Endodermal cell (in vitro differentiated cells): Measurements from ENCODE around the gene CFAP251. TPM values are rescaled to one million over a fixed set of nuclear protein-coding genes. Genes with fewer than 3 reads are reported as not detected.
"Not testable (repeated sequence)": the region's sequence is repeated elsewhere in the genome, so short reads cannot be mapped to it uniquely, and the experiment has no call there.

Source experiments
- DNase-seq: peaks from one replicate; pipeline ENCODE4 v3.0.0-alpha.2; 2017
- H3K27ac ChIP-seq: 2 replicates; pipeline ENCODE4 v1.5.1; 2013; ENCODE audit warnings: mild to moderate bottlenecking, low read depth, low read length, moderate library complexity
- H3K27me3 ChIP-seq: 2 replicates; pipeline ENCODE4 v1.6.1; 2013; ENCODE audit warnings: mild to moderate bottlenecking, low read length, moderate library complexity; ENCODE audit not compliant: insufficient read depth, control insufficient read depth, poor library complexity, severe bottlenecking
- H3K36me3 ChIP-seq: 2 replicates; pipeline ENCODE4 v1.7.0; 2013; ENCODE audit warnings: mild to moderate bottlenecking, low read length, moderate library complexity; ENCODE audit not compliant: control insufficient read depth, insufficient read depth
- H3K4me1 ChIP-seq: one replicate; pipeline ENCODE4 v1.7.0; 2013; ENCODE audit warnings: low read length; ENCODE audit not compliant: control insufficient read depth, insufficient read depth
- H3K4me3 ChIP-seq: 2 replicates; pipeline ENCODE4 v1.5.1; 2013; ENCODE audit warnings: mild to moderate bottlenecking, low read length, moderate library complexity
- H3K9ac ChIP-seq: 2 replicates; pipeline ENCODE4 v1.6.1; 2013; ENCODE audit warnings: mild to moderate bottlenecking, low read length, moderate library complexity; ENCODE audit not compliant: poor library complexity, severe bottlenecking; ENCODE audit errors: extremely low read depth
- H3K9me3 ChIP-seq: 2 replicates; pipeline ENCODE4 v1.6.1; 2013; ENCODE audit warnings: mild to moderate bottlenecking, low read length, moderate library complexity; ENCODE audit not compliant: control insufficient read depth
- H3K27ac Mint-ChIP-seq: 2 replicates; pipeline ENCODE4 v1.8.0; 2020; ENCODE audit warnings: mixed read lengths
- H3K27me3 Mint-ChIP-seq: 2 replicates; pipeline ENCODE4 v1.8.0; 2021; ENCODE audit warnings: mild to moderate bottlenecking, mixed read lengths; ENCODE audit not compliant: insufficient read depth
- H3K36me3 Mint-ChIP-seq: 2 replicates; pipeline ENCODE4 v1.8.0; 2020; ENCODE audit warnings: low read depth, mixed read lengths
- H3K4me1 Mint-ChIP-seq: 2 replicates; pipeline ENCODE4 v1.8.0; 2020; ENCODE audit warnings: mixed read lengths
- H3K4me3 Mint-ChIP-seq: 2 replicates; pipeline ENCODE4 v1.8.0; 2020; ENCODE audit warnings: mild to moderate bottlenecking, moderate library complexity, mixed read lengths
- H3K9me3 Mint-ChIP-seq: 2 replicates; pipeline ENCODE4 v1.8.0; 2020; ENCODE audit warnings: mild to moderate bottlenecking, mixed read lengths
- WGBS, 2 experiments: methylation state at CpG; one replicate each; pipeline versions ENCODE4 v1.1.5 to v1.1.7; 2013; ENCODE audit warnings: missing lambda C conversion rate in 2 of 2, mixed read lengths in 1 of 2; ENCODE audit not compliant: insufficient coverage in 1 of 2, insufficient read length in 1 of 2; 5-methylcytosine and 5-hydroxymethylcytosine counted together
- total RNA-seq, 2 donors: library from RNA; stranded (reverse); fragmentation: NEBNext Ultra II Directional in 1 of 2; extraction: Animal tissue kit (Norgen Biotek cat#: 25700) in 1 of 2; gene quantifications; 2 replicates in 1 of 2; 3 replicates in 1 of 2; pipeline ENCODE4 v1.2.1, GENCODE V29; 2021
- TF ChIP-seq, protein P1 (sequence below): fragments of 200-600 bp; sonication (generic); conservative IDR thresholded peaks from 2 replicates; pipeline ENCODE4 v1.5.0; 2021; ENCODE audit warnings: antibody characterized with exemption, mild to moderate bottlenecking

Gene CFAP251
- total RNA-seq, 2 donors from 2014 or later: 3.4 to 11.2 TPM

DNA sequence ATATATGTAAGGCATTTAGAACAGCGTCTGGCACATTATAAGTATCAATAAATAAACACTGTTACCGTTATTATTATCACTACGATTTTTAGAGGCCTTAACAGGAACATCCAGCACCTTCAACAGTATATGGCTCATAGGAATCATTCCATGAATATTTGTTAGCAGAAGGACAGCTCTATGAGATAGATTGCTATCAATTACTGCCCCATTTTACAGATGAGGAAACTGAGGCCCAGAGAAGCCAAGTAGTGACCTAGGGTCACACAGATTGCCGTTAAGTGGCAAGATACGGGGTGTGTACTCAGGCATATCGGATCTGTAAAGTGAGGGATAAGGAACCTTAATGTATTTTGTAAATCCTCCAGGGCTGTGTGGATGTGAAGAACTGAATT lies 30.3 kb upstream of the CFAP251 start:
- H3K27me3 ChIP-seq: no peaks in the 10 kb centered on the region
- Mint-ChIP-seq H3K4me3 (peak overlapping the region; percentile 88), H3K27ac (peak overlapping the region; percentile 98), H3K27me3 (peaks cover 14% of the 10 kb centered on the region), H3K36me3 (peaks cover 17% of the 10 kb centered on the region), H3K9me3 (peaks cover 2% of the 10 kb centered on the region), H3K4me1 (peaks cover 14% of the 10 kb centered on the region)
- no peaks in the 10 kb centered on the region for H3K9me3 ChIP-seq
- H3K9ac ChIP-seq: peak overlapping the region; percentile 91
- peaks cover under 1% of the 10 kb centered on the region for H3K4me1 ChIP-seq
- no peak overlapping the region for H3K27ac ChIP-seq
- H3K4me3 ChIP-seq: peak overlapping the region; percentile 89
- no peak for DNase-seq
- 67 to 75% methylated on average over 4 to 6 of the region's 6 CpGs for WGBS, 2 experiments
- TF ChIP-seq, protein P1, sequence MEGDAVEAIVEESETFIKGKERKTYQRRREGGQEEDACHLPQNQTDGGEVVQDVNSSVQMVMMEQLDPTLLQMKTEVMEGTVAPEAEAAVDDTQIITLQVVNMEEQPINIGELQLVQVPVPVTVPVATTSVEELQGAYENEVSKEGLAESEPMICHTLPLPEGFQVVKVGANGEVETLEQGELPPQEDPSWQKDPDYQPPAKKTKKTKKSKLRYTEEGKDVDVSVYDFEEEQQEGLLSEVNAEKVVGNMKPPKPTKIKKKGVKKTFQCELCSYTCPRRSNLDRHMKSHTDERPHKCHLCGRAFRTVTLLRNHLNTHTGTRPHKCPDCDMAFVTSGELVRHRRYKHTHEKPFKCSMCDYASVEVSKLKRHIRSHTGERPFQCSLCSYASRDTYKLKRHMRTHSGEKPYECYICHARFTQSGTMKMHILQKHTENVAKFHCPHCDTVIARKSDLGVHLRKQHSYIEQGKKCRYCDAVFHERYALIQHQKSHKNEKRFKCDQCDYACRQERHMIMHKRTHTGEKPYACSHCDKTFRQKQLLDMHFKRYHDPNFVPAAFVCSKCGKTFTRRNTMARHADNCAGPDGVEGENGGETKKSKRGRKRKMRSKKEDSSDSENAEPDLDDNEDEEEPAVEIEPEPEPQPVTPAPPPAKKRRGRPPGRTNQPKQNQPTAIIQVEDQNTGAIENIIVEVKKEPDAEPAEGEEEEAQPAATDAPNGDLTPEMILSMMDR: peak; percentile 61
- H3K36me3 ChIP-seq: peaks cover 12% of the 10 kb centered on the region

DNA sequence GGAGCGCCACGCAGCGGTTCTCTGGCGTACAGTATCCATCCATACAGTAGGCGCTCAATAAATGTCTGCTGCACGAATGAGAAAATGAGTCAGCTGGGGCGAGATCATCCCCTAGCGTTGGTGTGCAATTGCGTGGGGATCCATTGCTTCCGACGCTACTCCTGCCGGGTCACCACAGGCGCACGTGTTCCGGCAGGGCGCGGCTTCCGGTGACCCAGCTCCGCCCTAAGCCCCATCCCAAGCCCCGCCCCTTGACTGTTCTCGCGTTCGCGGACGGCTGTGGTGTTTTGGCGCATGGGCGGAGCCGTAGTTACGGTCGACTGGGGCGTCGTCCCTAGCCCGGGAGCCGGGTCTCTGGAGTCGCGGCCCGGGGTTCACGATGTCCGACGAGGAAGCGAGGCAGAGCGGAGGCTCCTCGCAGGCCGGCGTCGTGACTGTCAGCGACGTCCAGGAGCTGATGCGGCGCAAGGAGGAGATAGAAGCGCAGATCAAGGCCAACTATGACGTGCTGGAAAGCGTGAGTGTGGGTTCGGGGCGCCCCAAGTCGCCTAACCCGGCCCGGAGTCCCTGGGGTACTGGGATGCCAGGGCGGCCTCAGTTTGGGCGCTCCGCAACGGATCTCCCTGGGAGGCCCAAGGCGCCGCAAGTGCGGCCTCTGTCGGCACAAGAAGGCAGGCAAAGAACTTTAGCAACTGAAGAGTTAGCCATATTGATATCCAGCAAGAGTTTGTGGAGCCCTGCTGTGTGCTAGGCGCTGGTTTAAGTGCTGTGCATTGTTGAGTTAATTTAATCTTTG lies 29.7 kb upstream of the CFAP251 start, which contains the start of gene PSMD9:
Gene PSMD9 (plus strand): TSS at position 313 of the 796 bp plus-strand sequence. CDS start 67 bp downstream, at position 380.
- H3K36me3 ChIP-seq: peaks cover 12% of the 10 kb centered on the region
- WGBS, 2 experiments: 1% methylated on average over 42 to 67 of the region's 67 CpGs
- peaks cover 17% of the 10 kb centered on the region for H3K4me1 Mint-ChIP-seq
- peaks cover 2% of the 10 kb centered on the region for H3K9me3 Mint-ChIP-seq
- peak within 1 kb of the TSS; percentile 89 for H3K4me3 ChIP-seq
- peaks cover 6% of the 10 kb centered on the region for H3K4me1 ChIP-seq
- peaks cover 14% of the 10 kb centered on the region for H3K27me3 Mint-ChIP-seq
- no peaks in the 10 kb centered on the region for H3K9me3 ChIP-seq
- H3K4me3 Mint-ChIP-seq: peak within 1 kb of the TSS; percentile 88
- DNase-seq: peak; percentile 100
- peak within 1 kb of the TSS; percentile 98 for H3K27ac Mint-ChIP-seq
- TF ChIP-seq, protein P1: peak; percentile 89
- H3K9ac ChIP-seq: peak within 1 kb of the TSS; percentile 91
- H3K27ac ChIP-seq: peak within 1 kb of the TSS; percentile 93
- H3K36me3 Mint-ChIP-seq: peaks cover 17% of the 10 kb centered on the region
- no peaks in the 10 kb centered on the region for H3K27me3 ChIP-seq

- no peaks in the 10 kb centered on the region for H3K27me3 ChIP-seq
- TF ChIP-seq, protein P1: no peak
- peak overlapping the region; percentile 89 for H3K4me3 ChIP-seq
- DNase-seq: no peak
- peak overlapping the region; percentile 98 for H3K27ac Mint-ChIP-seq
- H3K27me3 Mint-ChIP-seq: peaks cover 14% of the 10 kb centered on the region
- no peaks in the 10 kb centered on the region for H3K9me3 ChIP-seq
- WGBS, 2 experiments: 11 to 12% methylated on average over 7 of the region's 7 CpGs
- peaks cover 23% of the 10 kb centered on the region for H3K4me1 Mint-ChIP-seq
- H3K36me3 Mint-ChIP-seq: peaks cover 17% of the 10 kb centered on the region
- H3K36me3 ChIP-seq: peaks cover 12% of the 10 kb centered on the region
- H3K9me3 Mint-ChIP-seq: peaks cover 2% of the 10 kb centered on the region
- H3K4me3 Mint-ChIP-seq: peak overlapping the region; percentile 88
- peaks cover 11% of the 10 kb centered on the region for H3K4me1 ChIP-seq
- H3K27ac ChIP-seq: peak overlapping the region; percentile 93
- H3K9ac ChIP-seq: peak overlapping the region; percentile 91
Observed at GRCh38 chr12:121889274-121889624, 29.1 kb upstream of the CFAP251 start.

GRCh38 chr12:121889661-121890060 lies 28.7 kb upstream of the CFAP251 start:
- not testable (repeated sequence) for H3K27me3 ChIP-seq, DNase-seq, H3K9me3 Mint-ChIP-seq, H3K27ac ChIP-seq, H3K27ac Mint-ChIP-seq, H3K9me3 ChIP-seq
- Histone ChIP-seq H3K4me3 (peak overlapping the region; percentile 89), H3K4me1 (peaks cover 11% of the 10 kb centered on the region), H3K9ac (peak overlapping the region; percentile 91), H3K36me3 (peaks cover 12% of the 10 kb centered on the region)
- WGBS, 2 experiments: 81 to 85% methylated on average over 5 to 6 of the region's 6 CpGs
- peaks cover 27% of the 10 kb centered on the region for H3K4me1 Mint-ChIP-seq
- peak overlapping the region; percentile 88 for H3K4me3 Mint-ChIP-seq
- peaks cover 14% of the 10 kb centered on the region for H3K27me3 Mint-ChIP-seq
- peaks cover 17% of the 10 kb centered on the region for H3K36me3 Mint-ChIP-seq
